Subcutaneous abdominal adipose tissue (tissue), 5 donors: ENCODE measurements around the gene EPS8L2.

Experiments used
- H3K27ac ChIP-seq: one replicate; pipeline ENCODE4 v1.7.0; 2013; ENCODE audit warnings: low read depth, mild to moderate bottlenecking, inconsistent platforms, low read length, moderate library complexity
- H3K27me3 ChIP-seq, 5 donors: one replicate each; pipeline ENCODE4 v1.7.0; 2013; ENCODE audit warnings: low read length in 5 of 5, inconsistent platforms in 1 of 5; ENCODE audit not compliant: control insufficient read depth in 5 of 5, insufficient read depth in 4 of 5
- H3K36me3 ChIP-seq, 5 donors: one replicate each; pipeline ENCODE4 v1.7.0; 2013; ENCODE audit warnings: low read length in 5 of 5; ENCODE audit not compliant: control insufficient read depth in 5 of 5, insufficient read depth in 5 of 5
- H3K4me1 ChIP-seq, 5 donors: one replicate each; pipeline ENCODE4 v1.7.0; 2013; ENCODE audit warnings: low read length in 5 of 5, mild to moderate bottlenecking in 3 of 5, moderate library complexity in 1 of 5; ENCODE audit not compliant: control insufficient read depth in 5 of 5, insufficient read depth in 5 of 5
- H3K4me3 ChIP-seq, 5 donors: one replicate each; pipeline ENCODE4 v1.7.0; 2013; ENCODE audit warnings: low read length in 5 of 5, low read depth in 1 of 5
- H3K9ac ChIP-seq, 5 donors: one replicate each; pipeline ENCODE4 v1.7.0; 2013; ENCODE audit warnings: low read length in 5 of 5, mild to moderate bottlenecking in 4 of 5, moderate library complexity in 3 of 5
- H3K9me3 ChIP-seq, 5 donors: one replicate each; pipeline ENCODE4 v1.7.0; 2013; ENCODE audit warnings: low read length in 5 of 5; ENCODE audit not compliant: control insufficient read depth in 5 of 5
- donor health status: healthy.
- donor health status: healthy.
- donor health status: healthy.
- donor health status: healthy.
- donor health status: healthy.

Gene EPS8L2

DNA sequence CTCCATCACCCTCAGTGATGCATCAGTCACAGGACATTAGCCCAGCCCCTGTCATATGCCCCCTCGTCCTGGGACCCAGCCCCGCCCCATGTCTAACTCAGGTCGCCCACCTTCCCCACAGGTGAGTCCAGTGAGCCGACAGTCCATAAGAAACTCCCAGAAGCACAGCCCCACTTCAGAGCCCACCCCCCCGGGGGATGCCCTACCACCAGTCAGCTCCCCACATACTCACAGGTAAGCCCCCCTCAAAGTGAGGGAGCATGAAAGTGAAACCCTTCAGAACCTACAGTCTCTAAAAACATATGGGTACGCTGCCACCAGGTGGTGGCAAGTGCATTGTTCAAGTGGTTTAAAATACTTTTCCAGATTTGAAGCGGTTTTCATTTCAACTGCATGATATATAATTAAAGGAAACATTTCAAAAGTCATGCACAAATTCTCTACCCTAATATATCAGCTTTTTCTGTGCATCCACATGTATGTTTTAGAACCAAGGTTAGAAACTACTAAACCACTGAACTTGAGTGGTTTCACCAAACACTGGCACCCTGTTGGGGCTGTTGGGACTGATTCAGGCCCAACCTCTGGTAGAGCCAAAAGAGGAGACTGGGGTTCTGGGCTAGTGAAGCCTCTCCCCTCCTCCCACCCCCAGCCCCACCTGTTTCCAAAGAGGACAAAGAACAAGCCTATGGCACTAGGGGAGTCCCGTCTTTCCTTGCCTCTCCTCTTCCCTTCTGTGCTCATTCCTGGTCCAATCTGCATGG, 17.3 kb downstream of the EPS8L2 start:
- H3K36me3 ChIP-seq, result no peaks in the 10 kb centered on the region
- peaks cover 0 to 44% (median 30%) of the 10 kb centered on the region in 5 donors for H3K27me3 ChIP-seq
- H3K9ac ChIP-seq, result no peak overlapping the region
- H3K27ac ChIP-seq, result no peak overlapping the region
- H3K9me3 ChIP-seq, result no peaks in the 10 kb centered on the region
- H3K4me1 ChIP-seq, result peaks cover 0 to 33% (median 24%) of the 10 kb centered on the region in 5 donors
- H3K4me3 ChIP-seq, result no peak overlapping the region

DNA sequence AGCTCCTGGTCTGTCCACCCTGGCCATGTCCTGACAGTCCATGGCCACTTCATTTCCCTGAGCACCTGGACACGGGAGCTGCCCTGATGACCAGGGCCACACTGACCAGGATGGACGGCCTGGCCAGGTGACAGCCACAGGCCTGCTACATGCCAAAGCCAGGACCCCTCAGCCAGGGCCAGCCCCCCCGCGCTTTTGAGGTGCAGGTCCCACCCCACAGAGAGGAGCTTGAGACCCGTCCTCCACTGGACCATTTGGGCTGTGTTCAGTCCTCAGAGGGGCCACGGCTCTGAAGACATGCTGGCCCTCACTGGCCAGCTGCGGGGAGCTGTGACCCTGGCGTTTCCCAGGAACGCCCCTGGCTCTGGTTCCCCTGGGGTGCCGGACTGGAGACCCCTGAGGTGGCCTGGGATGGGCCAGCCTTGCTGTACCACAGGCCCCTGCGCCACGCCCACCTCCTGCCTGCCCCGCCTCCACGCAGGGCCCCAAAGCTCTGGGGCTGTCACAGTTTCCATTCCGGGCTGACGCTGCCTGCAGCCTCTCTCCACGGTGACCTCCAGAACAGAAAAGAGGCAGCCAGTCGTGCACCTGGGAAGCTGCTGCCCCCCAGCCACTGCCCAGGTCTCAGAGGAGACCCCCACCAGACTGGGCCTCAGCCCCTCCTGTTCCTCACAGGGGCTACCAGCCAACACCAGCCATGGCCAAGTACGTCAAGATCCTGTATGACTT, 18.2 kb downstream of the EPS8L2 start:
- no peak overlapping the region for H3K4me3 ChIP-seq
- H3K4me1 ChIP-seq, result peaks cover 0 to 38% (median 33%) of the 10 kb centered on the region in 5 donors
- H3K9ac ChIP-seq, result no peak overlapping the region
- H3K27me3 ChIP-seq, result peaks cover 0 to 44% (median 29%) of the 10 kb centered on the region in 5 donors
- H3K9me3 ChIP-seq, result no peaks in the 10 kb centered on the region
- no peaks in the 10 kb centered on the region for H3K36me3 ChIP-seq
- H3K27ac ChIP-seq, result no peak overlapping the region

DNA sequence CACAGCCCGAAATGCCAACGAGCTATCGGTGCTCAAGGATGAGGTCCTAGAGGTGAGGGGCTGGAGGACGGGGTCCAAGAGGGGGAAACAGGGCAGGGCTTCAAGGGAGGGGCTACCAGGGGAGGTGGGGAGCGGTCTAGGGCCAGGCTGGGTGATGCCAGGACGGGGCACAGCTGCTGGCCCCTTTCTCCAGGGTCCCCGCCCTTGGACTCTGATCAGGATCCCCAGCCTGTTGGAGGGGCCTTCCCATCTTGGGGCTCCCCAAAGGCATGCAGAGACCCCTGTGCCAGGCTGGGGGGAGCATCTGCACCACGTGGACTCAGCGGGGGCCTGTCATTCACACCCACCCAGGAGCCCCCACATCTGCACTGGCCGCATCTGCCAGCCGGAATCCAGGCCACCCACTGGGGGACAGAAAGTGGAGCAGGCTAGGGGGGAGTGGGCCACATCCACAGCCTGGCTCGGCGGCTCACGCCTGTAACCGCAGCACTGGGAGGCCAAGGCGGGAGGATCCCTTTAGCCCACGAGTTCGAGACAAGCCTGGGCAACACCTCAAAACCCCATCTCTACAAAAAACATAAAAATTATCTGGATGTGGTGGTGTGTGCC, 18.9 kb downstream of the EPS8L2 start:
- no peak overlapping the region for H3K27ac ChIP-seq
- peaks cover 0 to 39% (median 25%) of the 10 kb centered on the region in 5 donors for H3K27me3 ChIP-seq
- H3K9ac ChIP-seq, result no peak overlapping the region
- peaks cover 0 to 38% (median 34%) of the 10 kb centered on the region in 5 donors for H3K4me1 ChIP-seq
- H3K9me3 ChIP-seq, result no peaks in the 10 kb centered on the region
- H3K4me3 ChIP-seq, result no peak overlapping the region
- no peaks in the 10 kb centered on the region for H3K36me3 ChIP-seq

DNA sequence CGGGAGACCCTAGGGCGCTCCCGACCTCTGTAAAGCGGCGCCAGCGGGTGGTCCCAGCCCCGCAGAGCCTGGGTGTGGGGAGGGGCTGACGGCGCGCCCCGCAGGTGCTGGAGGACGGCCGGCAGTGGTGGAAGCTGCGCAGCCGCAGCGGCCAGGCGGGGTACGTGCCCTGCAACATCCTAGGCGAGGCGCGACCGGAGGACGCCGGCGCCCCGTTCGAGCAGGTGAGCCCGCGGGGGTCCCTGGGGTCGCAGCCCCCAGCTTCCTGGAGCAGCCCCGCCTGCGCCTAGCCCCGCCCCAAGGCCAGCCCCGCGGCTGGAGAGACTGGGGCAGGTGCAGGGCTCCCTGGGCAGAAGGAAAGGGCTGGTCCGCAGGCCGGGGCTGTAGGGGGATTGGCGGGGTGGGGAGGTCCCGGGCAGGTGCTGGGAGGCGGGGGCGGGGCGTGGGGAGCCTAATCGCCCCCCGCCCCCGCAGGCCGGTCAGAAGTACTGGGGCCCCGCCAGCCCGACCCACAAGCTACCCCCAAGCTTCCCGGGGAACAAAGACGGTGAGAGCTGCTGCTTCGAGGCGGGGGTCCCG, 19.7 kb downstream of the EPS8L2 start:
- H3K4me3 ChIP-seq, result no peak overlapping the region
- no peaks in the 10 kb centered on the region for H3K36me3 ChIP-seq
- H3K9ac ChIP-seq, result no peak overlapping the region
- peaks cover 0 to 38% (median 34%) of the 10 kb centered on the region in 5 donors for H3K4me1 ChIP-seq
- no peak overlapping the region for H3K27ac ChIP-seq
- peaks cover 0 to 31% (median 22%) of the 10 kb centered on the region in 5 donors for H3K27me3 ChIP-seq
- H3K9me3 ChIP-seq, result no peaks in the 10 kb centered on the region

DNA sequence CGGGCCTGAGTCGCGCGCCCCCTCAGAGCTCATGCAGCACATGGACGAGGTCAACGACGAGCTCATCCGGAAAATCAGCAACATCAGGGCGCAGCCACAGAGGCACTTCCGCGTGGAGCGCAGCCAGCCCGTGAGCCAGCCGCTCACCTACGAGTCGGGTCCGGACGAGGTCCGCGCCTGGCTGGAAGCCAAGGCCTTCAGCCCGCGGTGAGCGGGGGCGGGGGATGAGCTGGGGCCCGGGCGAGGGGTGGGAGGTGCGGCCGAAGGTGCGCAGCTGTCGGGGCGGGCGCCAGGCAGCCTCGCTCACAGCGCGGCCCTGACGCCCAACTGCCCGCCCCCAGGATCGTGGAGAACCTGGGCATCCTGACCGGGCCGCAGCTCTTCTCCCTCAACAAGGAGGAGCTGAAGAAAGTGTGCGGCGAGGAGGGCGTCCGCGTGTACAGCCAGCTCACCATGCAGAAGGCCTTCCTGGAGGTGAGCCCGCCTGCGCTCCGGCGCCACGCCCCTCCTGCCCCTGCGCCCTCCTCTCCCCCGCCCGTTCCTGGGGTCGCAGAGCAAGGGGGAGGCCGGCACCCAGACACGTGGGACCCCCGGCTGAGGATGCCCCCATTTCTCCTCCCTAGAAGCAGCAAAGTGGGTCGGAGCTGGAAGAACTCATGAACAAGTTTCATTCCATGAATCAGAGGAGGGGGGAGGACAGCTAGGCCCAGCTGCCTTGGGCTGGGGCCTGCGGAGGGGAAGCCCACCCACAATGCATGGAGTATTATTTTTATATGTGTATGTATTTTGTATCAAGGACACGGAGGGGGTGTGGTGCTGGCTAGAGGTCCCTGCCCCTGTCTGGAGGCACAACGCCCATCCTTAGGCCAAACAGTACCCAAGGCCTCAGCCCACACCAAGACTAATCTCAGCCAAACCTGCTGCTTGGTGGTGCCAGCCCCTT, 20.5 kb downstream of the EPS8L2 start:
- peak overlapping the region; percentile 89 for H3K27ac ChIP-seq
- no peaks in the 10 kb centered on the region for H3K9me3 ChIP-seq
- peaks cover 0 to 34% (median 30%) of the 10 kb centered on the region in 5 donors for H3K4me1 ChIP-seq
- peak overlapping the region in 1 of 5 donors; percentile 22 for H3K4me3 ChIP-seq
- H3K36me3 ChIP-seq, result no peaks in the 10 kb centered on the region
- peaks cover 0 to 25% (median 16%) of the 10 kb centered on the region in 5 donors for H3K27me3 ChIP-seq
- H3K9ac ChIP-seq, result peak overlapping the region in 2 of 5 donors; percentile 40 to 63

DNA sequence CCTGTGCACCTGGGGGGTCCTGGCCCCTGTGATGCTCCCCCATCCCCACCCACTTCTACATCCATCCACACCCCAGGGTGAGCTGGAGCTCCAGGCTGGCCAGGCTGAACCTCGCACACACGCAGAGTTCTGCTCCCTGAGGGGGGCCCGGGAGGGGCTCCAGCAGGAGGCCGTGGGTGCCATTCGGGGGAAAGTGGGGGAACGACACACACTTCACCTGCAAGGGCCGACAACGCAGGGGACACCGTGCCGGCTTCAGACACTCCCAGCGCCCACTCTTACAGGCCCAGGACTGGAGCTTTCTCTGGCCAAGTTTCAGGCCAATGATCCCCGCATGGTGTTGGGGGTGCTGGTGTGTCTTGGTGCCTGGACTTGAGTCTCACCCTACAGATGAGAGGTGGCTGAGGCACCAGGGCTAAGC, 21.3 kb downstream of the EPS8L2 start:
- H3K9ac ChIP-seq, result peak overlapping the region in 4 of 5 donors; percentile 21 to 63 (median 32)
- no peaks in the 10 kb centered on the region for H3K9me3 ChIP-seq
- peaks cover 0 to 32% (median 30%) of the 10 kb centered on the region in 5 donors for H3K4me1 ChIP-seq
- no peaks in the 10 kb centered on the region for H3K36me3 ChIP-seq
- H3K27ac ChIP-seq, result peak overlapping the region; percentile 89
- no peak overlapping the region for H3K4me3 ChIP-seq
- H3K27me3 ChIP-seq, result peaks cover 0 to 20% (median 8%) of the 10 kb centered on the region in 5 donors

DNA sequence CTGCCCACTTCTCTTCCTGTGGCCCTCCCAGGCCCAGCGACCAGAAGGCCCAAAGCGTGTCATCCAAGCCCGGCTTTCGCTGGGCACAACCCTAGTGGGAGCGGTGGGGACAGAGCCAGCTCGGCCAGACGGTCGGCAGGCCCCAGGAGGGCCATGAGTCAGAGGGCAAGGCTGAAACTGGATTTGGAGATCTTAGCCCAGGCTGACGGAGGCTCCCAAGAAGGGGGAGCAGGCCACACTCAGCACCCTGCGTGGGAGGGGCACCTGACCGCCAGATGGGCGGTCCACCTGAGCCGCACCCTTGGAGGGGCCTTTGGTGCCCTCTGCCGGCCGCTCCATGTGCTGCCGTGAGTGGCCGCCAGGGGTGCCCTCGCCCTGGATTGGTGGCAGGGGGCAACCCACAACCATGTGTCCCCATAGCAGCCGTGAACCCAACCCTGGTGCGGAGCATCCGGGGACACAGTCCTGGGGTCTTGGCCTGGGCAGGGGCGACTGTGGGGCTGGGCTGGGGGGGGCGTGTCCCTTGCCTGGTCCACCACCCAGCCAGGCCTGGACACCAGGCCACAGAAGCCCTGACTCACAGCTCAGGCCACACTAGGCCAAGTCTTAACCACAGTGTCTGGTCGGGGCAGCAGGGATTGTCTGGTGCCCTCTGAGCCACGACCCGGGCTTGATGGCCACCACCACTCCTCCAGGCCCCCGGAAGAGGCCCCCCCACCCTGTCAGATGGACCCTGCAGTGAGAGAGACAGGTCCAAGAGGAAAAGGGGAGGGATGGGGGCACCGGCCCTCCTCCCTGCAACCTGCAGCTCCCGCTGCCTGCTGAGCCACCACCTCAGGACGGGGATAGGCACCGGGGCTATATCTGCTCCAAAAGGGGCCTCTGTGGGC, 22.1 kb downstream of the EPS8L2 start:
- H3K4me3 ChIP-seq, result no peak overlapping the region
- no peaks in the 10 kb centered on the region for H3K36me3 ChIP-seq
- peaks cover 0 to 30% (median 29%) of the 10 kb centered on the region in 5 donors for H3K4me1 ChIP-seq
- peak overlapping the region in 3 of 5 donors; percentile 21 to 66 (median 63) for H3K9ac ChIP-seq
- no peaks in the 10 kb centered on the region for H3K9me3 ChIP-seq
- peak overlapping the region; percentile 89 for H3K27ac ChIP-seq
- peaks cover 0 to 16% (median 7%) of the 10 kb centered on the region in 5 donors for H3K27me3 ChIP-seq

DNA sequence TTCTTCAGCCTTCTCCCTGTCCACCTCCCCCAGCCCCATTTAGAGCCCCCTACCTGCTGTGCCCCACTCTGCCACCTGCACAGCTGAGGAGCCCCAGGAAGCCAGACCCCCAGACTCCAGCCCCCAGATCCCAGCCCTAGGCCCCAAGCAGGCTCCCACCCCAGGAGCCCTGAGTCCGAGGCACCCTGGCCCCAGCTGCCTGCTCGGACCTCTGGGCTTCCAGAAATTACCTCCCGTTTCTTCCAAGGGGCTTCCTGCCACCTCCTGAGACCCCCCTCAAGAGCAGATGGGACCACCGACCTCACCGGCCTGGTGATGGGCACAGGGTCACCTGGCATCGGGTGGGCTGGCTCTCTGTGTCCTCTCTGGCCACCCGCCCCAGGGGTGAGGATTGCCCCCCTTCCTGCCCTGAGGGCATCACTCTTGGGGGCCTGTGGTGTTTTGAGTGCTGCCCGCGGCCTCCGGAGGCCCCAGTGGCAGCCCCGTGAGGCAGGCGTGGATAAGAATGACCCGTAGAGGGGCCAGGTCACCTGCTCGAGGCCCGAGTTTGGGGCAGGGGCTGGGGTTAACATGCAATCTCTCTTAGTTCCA, 23.0 kb downstream of the EPS8L2 start:
- peaks cover 0 to 30% (median 27%) of the 10 kb centered on the region in 5 donors for H3K4me1 ChIP-seq
- H3K27me3 ChIP-seq, result peaks cover 0 to 14% (median 11%) of the 10 kb centered on the region in 5 donors
- H3K9ac ChIP-seq, result peak overlapping the region in 1 of 5 donors; percentile 47
- H3K4me3 ChIP-seq, result no peak overlapping the region
- peak overlapping the region; percentile 89 for H3K27ac ChIP-seq
- no peaks in the 10 kb centered on the region for H3K36me3 ChIP-seq
- no peaks in the 10 kb centered on the region for H3K9me3 ChIP-seq
